HL-60 (cell line): ENCODE measurements around the gene DNAH17.

Source experiments
- DNase-seq, 2 experiments: peaks; one replicate each; pipeline ENCODE4 v3.0.0-alpha.2; 2010 to 2020; ENCODE audit warnings: low read depth in 1 of 2, low spot score in 1 of 2
- H3K27ac ChIP-seq: fragments of 250-450 bp; sonication (Bioruptor Pico); replicated peaks from 2 replicates; pipeline ENCODE4 v1.5.1; 2020; ENCODE audit warnings: mild to moderate bottlenecking, moderate library complexity
- H3K27me3 ChIP-seq: fragments of 250-450 bp; sonication (Bioruptor Pico); 2 replicates; pipeline ENCODE4 v1.5.1; 2021; ENCODE audit warnings: mild to moderate bottlenecking, moderate library complexity; ENCODE audit not compliant: insufficient read depth, poor library complexity, severe bottlenecking
- H3K4me3 ChIP-seq: replicated peaks from 2 replicates; pipeline ENCODE4 v1.5.1; 2011; ENCODE audit warnings: mild to moderate bottlenecking, control low read depth, low read length; ENCODE audit not compliant: insufficient read depth
- CTCF ChIP-seq: IDR thresholded peaks from one replicate; pipeline ENCODE4 v1.5.1; 2011; ENCODE audit warnings: low read length, control low read depth, inconsistent platforms; ENCODE audit not compliant: insufficient read depth
- GABPA ChIP-seq: IDR thresholded peaks from 2 replicates; pipeline ENCODE4 v1.6.1; 2012; ENCODE audit warnings: low read depth
- POLR2AphosphoS5 ChIP-seq: IDR thresholded peaks from 2 replicates; pipeline ENCODE4 v1.6.1; 2012; ENCODE audit warnings: low read depth
- SPI1 ChIP-seq: IDR thresholded peaks from 2 replicates; pipeline ENCODE4 v1.6.1; 2012; ENCODE audit warnings: low read depth, mild to moderate bottlenecking, borderline replicate concordance
- TF ChIP-seq, protein P1 (sequence below): IDR thresholded peaks from 2 replicates; pipeline ENCODE4 v1.6.1; 2012; ENCODE audit warnings: low read depth; ENCODE audit not compliant: insufficient replicate concordance

DNAH17 gene

DNA sequence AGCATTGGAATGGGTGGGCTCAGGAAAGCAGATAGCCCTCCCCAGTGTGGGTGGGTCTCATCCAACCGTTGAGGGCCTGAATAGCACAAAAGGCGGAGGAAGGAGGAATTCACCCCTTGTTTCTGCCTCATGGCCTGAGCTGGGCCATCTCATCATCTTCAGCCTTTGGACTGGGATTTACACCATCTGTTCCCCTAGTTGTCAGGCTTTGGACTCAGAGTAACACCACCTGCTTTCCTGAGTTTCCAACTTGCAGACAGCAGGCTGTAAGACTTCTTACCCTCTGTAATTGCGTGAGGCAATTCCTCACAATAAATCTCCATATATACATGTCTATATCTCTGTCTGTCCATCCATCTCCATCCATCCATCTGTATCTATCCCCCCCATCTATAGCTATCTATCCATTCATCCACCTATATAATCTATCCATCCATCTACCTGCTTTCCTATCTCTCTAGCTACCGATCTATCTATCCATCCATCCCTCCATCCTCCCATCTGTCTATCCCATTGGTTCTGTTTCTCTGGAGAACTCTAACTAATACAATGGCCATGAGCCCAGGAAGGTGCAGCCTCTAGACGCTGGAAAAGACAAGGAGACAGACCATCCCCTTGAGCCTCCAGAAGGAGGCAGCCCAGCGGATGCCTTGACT lies 21.3 kb downstream of the DNAH17 start:
- Histone ChIP-seq H3K27ac (no peak overlapping the region), H3K4me3 (no peak overlapping the region), H3K27me3 (no peaks in the 10 kb centered on the region)
- TF ChIP-seq POLR2AphosphoS5 (no peak), GABPA (no peak), SPI1 (no peak), CTCF (no peak)
- TF ChIP-seq, protein P1, sequence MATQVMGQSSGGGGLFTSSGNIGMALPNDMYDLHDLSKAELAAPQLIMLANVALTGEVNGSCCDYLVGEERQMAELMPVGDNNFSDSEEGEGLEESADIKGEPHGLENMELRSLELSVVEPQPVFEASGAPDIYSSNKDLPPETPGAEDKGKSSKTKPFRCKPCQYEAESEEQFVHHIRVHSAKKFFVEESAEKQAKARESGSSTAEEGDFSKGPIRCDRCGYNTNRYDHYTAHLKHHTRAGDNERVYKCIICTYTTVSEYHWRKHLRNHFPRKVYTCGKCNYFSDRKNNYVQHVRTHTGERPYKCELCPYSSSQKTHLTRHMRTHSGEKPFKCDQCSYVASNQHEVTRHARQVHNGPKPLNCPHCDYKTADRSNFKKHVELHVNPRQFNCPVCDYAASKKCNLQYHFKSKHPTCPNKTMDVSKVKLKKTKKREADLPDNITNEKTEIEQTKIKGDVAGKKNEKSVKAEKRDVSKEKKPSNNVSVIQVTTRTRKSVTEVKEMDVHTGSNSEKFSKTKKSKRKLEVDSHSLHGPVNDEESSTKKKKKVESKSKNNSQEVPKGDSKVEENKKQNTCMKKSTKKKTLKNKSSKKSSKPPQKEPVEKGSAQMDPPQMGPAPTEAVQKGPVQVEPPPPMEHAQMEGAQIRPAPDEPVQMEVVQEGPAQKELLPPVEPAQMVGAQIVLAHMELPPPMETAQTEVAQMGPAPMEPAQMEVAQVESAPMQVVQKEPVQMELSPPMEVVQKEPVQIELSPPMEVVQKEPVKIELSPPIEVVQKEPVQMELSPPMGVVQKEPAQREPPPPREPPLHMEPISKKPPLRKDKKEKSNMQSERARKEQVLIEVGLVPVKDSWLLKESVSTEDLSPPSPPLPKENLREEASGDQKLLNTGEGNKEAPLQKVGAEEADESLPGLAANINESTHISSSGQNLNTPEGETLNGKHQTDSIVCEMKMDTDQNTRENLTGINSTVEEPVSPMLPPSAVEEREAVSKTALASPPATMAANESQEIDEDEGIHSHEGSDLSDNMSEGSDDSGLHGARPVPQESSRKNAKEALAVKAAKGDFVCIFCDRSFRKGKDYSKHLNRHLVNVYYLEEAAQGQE = no peak
- no peak for DNase-seq

DNA sequence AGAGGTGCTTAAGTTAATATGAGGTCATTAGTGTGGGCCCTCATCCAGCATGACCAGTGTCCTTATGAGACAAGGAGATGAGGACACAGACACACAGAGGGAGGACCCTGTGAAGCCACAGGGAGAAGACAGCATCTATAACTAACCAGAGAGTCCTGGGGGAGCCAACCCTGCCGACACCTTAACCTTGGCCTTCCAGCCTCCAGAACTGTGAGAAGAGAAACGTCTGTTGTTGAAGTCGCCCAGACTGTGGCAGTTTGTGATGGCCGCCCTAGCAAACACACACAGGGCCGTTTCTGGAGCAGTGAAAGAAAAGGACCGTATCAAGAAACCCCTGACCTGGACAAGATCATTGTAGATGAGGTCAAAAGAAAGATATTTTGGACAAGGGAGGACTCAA lies 26.7 kb downstream of the DNAH17 start:
- no peak for DNase-seq
- H3K4me3 ChIP-seq = no peak overlapping the region
- no peaks in the 10 kb centered on the region for H3K27me3 ChIP-seq
- H3K27ac ChIP-seq = no peak overlapping the region
- no peak for TF ChIP-seq POLR2AphosphoS5
- TF ChIP-seq GABPA = no peak
- TF ChIP-seq CTCF = no peak
- TF ChIP-seq, protein P1 = no peak
- TF ChIP-seq SPI1 = no peak

GRCh38 chr17:78548725-78549124 lies 28.5 kb downstream of the DNAH17 start:
- no peak overlapping the region for H3K4me3 ChIP-seq
- DNase-seq = no peak
- no peaks in the 10 kb centered on the region for H3K27me3 ChIP-seq
- no peak overlapping the region for H3K27ac ChIP-seq
- TF ChIP-seq GABPA (no peak), CTCF (no peak), SPI1 (no peak), POLR2AphosphoS5 (no peak)
- TF ChIP-seq, protein P1 = no peak
